Natural killer cell treated with Interleukin-12 subunit alpha and Interleukin-12 subunit beta and Interleukin-15 and Interleukin-18, amount 100 ng/mL, for 72 hours (primary cell): Measurements from ENCODE around the gene CROT. TPM values are rescaled to one million over a fixed set of nuclear protein-coding genes. Genes with fewer than 3 reads are reported as not detected.

Experiments used
- total RNA-seq, 2 donors: library from RNA; stranded (reverse); gene quantifications; one replicate each; pipeline ENCODE4 v1.2.3, GENCODE V29; 2022

CROT gene
- total RNA-seq, 2 donors from 2014 or later, result 9.2 TPM

Other genes with a start within 250 kb of the CROT start
- 100 to 1,000 TPM; 144 to 166 TPM for gene DMTF1, start 193.2 kb upstream of the CROT start, total RNA-seq
- gene TMEM243, start 125.9 kb upstream of the CROT start, total RNA-seq, result 10 to 100 TPM; 45.8 to 58.3 TPM
- under 1 TPM; 0.20 to 0.69 TPM for gene ABCB4, start 130.0 kb downstream of the CROT start, total RNA-seq